Smooth muscle cell of the coronary artery (primary cell): ENCODE results near the gene SAPCD1. TPM values are rescaled to one million over a fixed set of nuclear protein-coding genes. Genes with fewer than 3 reads are reported as not detected.

ENCODE experiments used
- total RNA-seq: library from RNA; depleted of rRNA; stranded (reverse); fragments of >200 nt; gene quantifications from 2 replicates; pipeline ENCODE4 v1.2.3, GENCODE V29; 2014; ENCODE audit warnings: low replicate concordance

Gene SAPCD1
- 0.53 and 0.70 TPM in 2 replicates for total RNA-seq

GRCh38 chr6:31762356-31762755 is at the start of gene SAPCD1:
Gene SAPCD1, plus strand, starts transcription at chr6:31762656. Its CDS starts 399 bp downstream, at chr6:31763055.

GRCh38 chr6:31715022-31715958 is 47.2 kb upstream of the SAPCD1 start, which contains the start of gene LY6G6D:
Gene LY6G6D, plus strand, starts transcription at chr6:31715348. Its CDS starts 8 bp downstream, at chr6:31715356.

GRCh38 chr6:31721351-31722020 is 41.0 kb upstream of the SAPCD1 start, which contains the start of gene LY6G6C:
Gene LY6G6C, minus strand, starts transcription at chr6:31721746. Its CDS starts 67 bp downstream, at chr6:31721679.

GRCh38 chr6:31723245-31723979 is 39.0 kb upstream of the SAPCD1 start, which contains the start of gene MPIG6B:
Gene MPIG6B, plus strand, starts transcription at chr6:31723373. Its CDS starts 11 bp downstream, at chr6:31723384.

GRCh38 chr6:31728767-31729514 is 33.5 kb upstream of the SAPCD1 start, which contains the start of gene DDAH2:
Gene DDAH2, minus strand, starts transcription at chr6:31729299. Its CDS starts 138 bp downstream, at chr6:31729161.

GRCh38 chr6:31736021-31736767 is 26.3 kb upstream of the SAPCD1 start, which contains the start of gene CLIC1:
Gene CLIC1, minus strand, starts transcription at chr6:31736530. Its CDS starts 230 bp downstream, at chr6:31736300.

GRCh38 chr6:31739639-31740396 is 22.6 kb upstream of the SAPCD1 start, which contains the start of gene MSH5:
Gene MSH5, plus strand, starts transcription at chr6:31740005. Its CDS starts 462 bp downstream, at chr6:31740467.

GRCh38 chr6:31776989-31777666 is 14.7 kb downstream of the SAPCD1 start, which contains the start of gene VWA7:
Gene VWA7, minus strand, starts transcription at chr6:31777328. Its CDS starts 549 bp downstream, at chr6:31776779.

GRCh38 chr6:31795616-31796298 is 33.3 kb downstream of the SAPCD1 start, which contains the start of gene VARS1:
Gene VARS1, minus strand, starts transcription at chr6:31795752. Its CDS starts 535 bp downstream, at chr6:31795217.

GRCh38 chr6:31806470-31807272 is 44.2 kb downstream of the SAPCD1 start, which contains the start of gene LSM2:
Gene LSM2, minus strand, starts transcription at chr6:31806966. Its CDS starts 209 bp downstream, at chr6:31806757.

Other genes starting within 250 kb of the SAPCD1 start
- not detected in 2 replicates for gene MCCD1, start 233.7 kb upstream of the SAPCD1 start, total RNA-seq
- gene DDX39B, start 220.7 kb upstream of the SAPCD1 start, total RNA-seq: 238 and 398 TPM in 2 replicates
- 2.6 and 6.0 TPM in 2 replicates for gene ATP6V1G2, start 216.0 kb upstream of the SAPCD1 start, total RNA-seq
- gene NFKBIL1, start 215.0 kb upstream of the SAPCD1 start, total RNA-seq: 26.1 and 28.2 TPM in 2 replicates
- not detected in 2 replicates for gene LTA, start 190.4 kb upstream of the SAPCD1 start, total RNA-seq
- not detected in 2 replicates for gene TNF, start 187.1 kb upstream of the SAPCD1 start, total RNA-seq
- not detected in 2 replicates for gene LTB, start 180.2 kb upstream of the SAPCD1 start, total RNA-seq
- 0.30 TPM in 1 of 2 replicates, not detected in the other for gene LST1, start 176.4 kb upstream of the SAPCD1 start, total RNA-seq
- gene NCR3, start 169.7 kb upstream of the SAPCD1 start, total RNA-seq: not detected in 2 replicates
- not detected in 2 replicates for gene AIF1, start 147.4 kb upstream of the SAPCD1 start, total RNA-seq
- 13.9 and 24.8 TPM in 2 replicates for gene PRRC2A, start 141.9 kb upstream of the SAPCD1 start, total RNA-seq
- gene BAG6, start 110.0 kb upstream of the SAPCD1 start, total RNA-seq: 54.9 and 100 TPM in 2 replicates
- 0.70 and 1.5 TPM in 2 replicates for gene APOM, start 106.8 kb upstream of the SAPCD1 start, total RNA-seq
- 16.6 and 18.2 TPM in 2 replicates for gene C6orf47, start 101.9 kb upstream of the SAPCD1 start, total RNA-seq
- 6.1 and 13.6 TPM in 2 replicates for gene GPANK1, start 97.7 kb upstream of the SAPCD1 start, total RNA-seq
- 71.1 and 94.1 TPM in 2 replicates for gene CSNK2B, start 96.6 kb upstream of the SAPCD1 start, total RNA-seq
- gene LY6G5B, start 92.7 kb upstream of the SAPCD1 start, total RNA-seq: 2.2 and 4.0 TPM in 2 replicates
- gene LY6G5C, start 81.6 kb upstream of the SAPCD1 start, total RNA-seq: 0.15 TPM in 1 of 2 replicates, not detected in the other
- gene ABHD16A, start 59.3 kb upstream of the SAPCD1 start, total RNA-seq: 51.3 and 104 TPM in 2 replicates
- gene LY6G6F, start 55.8 kb upstream of the SAPCD1 start, total RNA-seq: not detected in 2 replicates
- gene LY6G6D, start 47.3 kb upstream of the SAPCD1 start, total RNA-seq: not detected in 2 replicates
- gene LY6G6C, start 40.9 kb upstream of the SAPCD1 start, total RNA-seq: not detected in 2 replicates
- not detected in 2 replicates for gene MPIG6B, start 39.3 kb upstream of the SAPCD1 start, total RNA-seq
- 108 and 116 TPM in 2 replicates for gene DDAH2, start 33.4 kb upstream of the SAPCD1 start, total RNA-seq
- 395 and 679 TPM in 2 replicates for gene CLIC1, start 26.1 kb upstream of the SAPCD1 start, total RNA-seq
- 2.5 and 4.0 TPM in 2 replicates for gene MSH5, start 22.7 kb upstream of the SAPCD1 start, total RNA-seq
- 0.15 and 0.23 TPM in 2 replicates for gene VWA7, start 14.7 kb downstream of the SAPCD1 start, total RNA-seq
- gene VARS1, start 33.1 kb downstream of the SAPCD1 start, total RNA-seq: 37.9 and 59.7 TPM in 2 replicates
- 24.6 and 27.8 TPM in 2 replicates for gene LSM2, start 44.3 kb downstream of the SAPCD1 start, total RNA-seq
- 0.98 and 4.1 TPM in 2 replicates for gene HSPA1L, start 52.6 kb downstream of the SAPCD1 start, total RNA-seq
- 47.1 and 396 TPM in 2 replicates for gene HSPA1A, start 52.9 kb downstream of the SAPCD1 start, total RNA-seq
- gene HSPA1B, start 65.1 kb downstream of the SAPCD1 start, total RNA-seq: 66.7 and 494 TPM in 2 replicates
- gene NEU1, start 100.2 kb downstream of the SAPCD1 start, total RNA-seq: 54.9 and 72.8 TPM in 2 replicates
- gene SLC44A4, start 116.3 kb downstream of the SAPCD1 start, total RNA-seq: not detected in 2 replicates
- 41.5 and 175 TPM in 2 replicates for gene EHMT2, start 135.0 kb downstream of the SAPCD1 start, total RNA-seq
- 6.2 and 12.4 TPM in 2 replicates for gene ZBTB12, start 139.4 kb downstream of the SAPCD1 start, total RNA-seq
- 0.90 and 26.7 TPM in 2 replicates for gene C2, start 165.1 kb downstream of the SAPCD1 start, total RNA-seq
- gene CFB, start 183.4 kb downstream of the SAPCD1 start, total RNA-seq: 15.0 and 108 TPM in 2 replicates
- 77.8 and 109 TPM in 2 replicates for gene NELFE, start 196.3 kb downstream of the SAPCD1 start, total RNA-seq
- 48.6 and 68.8 TPM in 2 replicates for gene SKIC2, start 196.5 kb downstream of the SAPCD1 start, total RNA-seq
- 6.9 and 12.9 TPM in 2 replicates for gene DXO, start 209.5 kb downstream of the SAPCD1 start, total RNA-seq
- 3.7 and 23.1 TPM in 2 replicates for gene C4A, start 219.4 kb downstream of the SAPCD1 start, total RNA-seq